H9 (cell line): Measurements from ENCODE around the gene KLHL41. TPM values are rescaled to one million over a fixed set of nuclear protein-coding genes. Genes with fewer than 3 reads are reported as not detected.
"Not testable (repeated sequence)": the region's sequence is repeated elsewhere in the genome, so short reads cannot be mapped to it uniquely, and the experiment has no call there.

Source experiments
- DNase-seq: peaks from one replicate; pipeline ENCODE4 v3.0.0-alpha.2; 2017
- H2AFZ ChIP-seq: one replicate; pipeline ENCODE4 v1.6.1; 2013; ENCODE audit warnings: mild to moderate bottlenecking, low read length, control low read depth, moderate library complexity
- H2AK5ac ChIP-seq: 2 replicates; pipeline ENCODE4 v1.6.1; 2013; ENCODE audit warnings: low read length, control low read depth, mixed read lengths; ENCODE audit not compliant: insufficient read length
- H2BK120ac ChIP-seq: one replicate; pipeline ENCODE4 v1.6.1; 2013; ENCODE audit warnings: low read depth, mild to moderate bottlenecking, low read length, control low read depth, inconsistent platforms; ENCODE audit not compliant: poor library complexity, severe bottlenecking
- H2BK12ac ChIP-seq: 2 replicates; pipeline ENCODE4 v1.6.1; 2013; ENCODE audit warnings: low read length, control low read depth, mixed read lengths, low read depth; ENCODE audit not compliant: insufficient read length
- H2BK15ac ChIP-seq: 2 replicates; pipeline ENCODE4 v1.6.1; 2013; ENCODE audit warnings: low read depth, low read length, control low read depth
- H2BK20ac ChIP-seq: one replicate; pipeline ENCODE4 v1.6.1; 2013; ENCODE audit warnings: low read depth, mild to moderate bottlenecking, low read length, control low read depth, inconsistent platforms; ENCODE audit not compliant: poor library complexity, severe bottlenecking
- H2BK5ac ChIP-seq: 2 replicates; pipeline ENCODE4 v1.6.1; 2013; ENCODE audit warnings: low read length, control low read depth, mixed read lengths; ENCODE audit not compliant: insufficient read length
- H3K14ac ChIP-seq: 2 replicates; pipeline ENCODE4 v1.6.1; 2013; ENCODE audit warnings: low read length, control low read depth; ENCODE audit not compliant: insufficient read depth
- H3K18ac ChIP-seq: 2 replicates; pipeline ENCODE4 v1.6.1; 2013; ENCODE audit warnings: low read depth, mild to moderate bottlenecking, mixed read lengths, low read length, control low read depth; ENCODE audit not compliant: insufficient read length
- H3K23ac ChIP-seq: 2 replicates; pipeline ENCODE4 v1.6.1; 2013; ENCODE audit warnings: low read length, control low read depth, mixed read lengths, low read depth; ENCODE audit not compliant: insufficient read length
- H3K23me2 ChIP-seq: 2 replicates; pipeline ENCODE4 v1.6.1; 2013; ENCODE audit warnings: low read depth, mild to moderate bottlenecking, mixed read lengths, low read length, control low read depth; ENCODE audit not compliant: insufficient read length, poor library complexity, severe bottlenecking
- H3K27ac ChIP-seq: 2 replicates; pipeline ENCODE4 v1.5.1; 2013; ENCODE audit warnings: low read length, control low read depth, mixed read lengths, low read depth; ENCODE audit not compliant: insufficient read length
- H3K27me3 ChIP-seq: 2 replicates; pipeline ENCODE4 v1.6.1; 2013; ENCODE audit warnings: low read length, control low read depth, inconsistent platforms; ENCODE audit not compliant: insufficient read depth
- H3K4ac ChIP-seq: 2 replicates; pipeline ENCODE4 v1.6.1; 2013; ENCODE audit warnings: low read depth, mild to moderate bottlenecking, control low read depth, inconsistent platforms, low read length, moderate library complexity
- H3K4me1 ChIP-seq: 2 replicates; pipeline ENCODE4 v1.6.1; 2013; ENCODE audit warnings: low read length, control low read depth, inconsistent platforms; ENCODE audit not compliant: insufficient read depth
- H3K4me2 ChIP-seq: 2 replicates; pipeline ENCODE4 v1.6.1; 2013; ENCODE audit warnings: low read length, control low read depth, mixed read lengths; ENCODE audit not compliant: insufficient read length, insufficient read depth
- H3K56ac ChIP-seq: 2 replicates; pipeline ENCODE4 v1.6.1; 2013; ENCODE audit warnings: low read depth, mild to moderate bottlenecking, mixed read lengths, low read length, control low read depth; ENCODE audit not compliant: insufficient read length
- H3K79me1 ChIP-seq: 2 replicates; pipeline ENCODE4 v1.6.1; 2013; ENCODE audit warnings: low read depth, mild to moderate bottlenecking, moderate library complexity, low read length, control low read depth, inconsistent platforms; ENCODE audit not compliant: insufficient read depth, poor library complexity, severe bottlenecking
- H3K79me2 ChIP-seq: 2 replicates; pipeline ENCODE4 v1.6.1; 2013; ENCODE audit warnings: low read length, control low read depth, inconsistent platforms; ENCODE audit not compliant: insufficient read depth
- H3K9ac ChIP-seq: 2 replicates; pipeline ENCODE4 v1.6.1; 2013; ENCODE audit warnings: low read length, control low read depth, mixed read lengths; ENCODE audit not compliant: insufficient read length; ENCODE audit errors: extremely low read depth
- H3K9me3 ChIP-seq: one replicate; pipeline ENCODE4 v1.6.1; 2013; ENCODE audit warnings: low read depth, low read length, inconsistent platforms; ENCODE audit not compliant: control insufficient read depth
- H3T11ph ChIP-seq: one replicate; pipeline ENCODE4 v1.6.1; 2013; ENCODE audit warnings: mild to moderate bottlenecking, low read length, control low read depth, inconsistent platforms
- H4K20me1 ChIP-seq: one replicate; pipeline ENCODE4 v1.6.1; 2013; ENCODE audit not compliant: control insufficient read depth, insufficient read length, insufficient read depth
- H4K5ac ChIP-seq: 2 replicates; pipeline ENCODE4 v1.6.1; 2013; ENCODE audit warnings: low read depth, mild to moderate bottlenecking, mixed read lengths, low read length, control low read depth; ENCODE audit not compliant: insufficient read length
- H4K8ac ChIP-seq: replicated peaks from 2 replicates; pipeline ENCODE4 v1.6.1; 2013; ENCODE audit warnings: low read length, control low read depth, mixed read lengths, low read depth; ENCODE audit not compliant: insufficient read length
- H4K91ac ChIP-seq: 2 replicates; pipeline ENCODE4 v1.6.1; 2013; ENCODE audit warnings: low read depth, mild to moderate bottlenecking, moderate library complexity, mixed read lengths, low read length, control low read depth; ENCODE audit not compliant: insufficient read length
- H3K27ac Mint-ChIP-seq, 3 experiments: 2 replicates in 2 of 3; 3 replicates in 1 of 3; pipeline ENCODE4 v1.8.0; 2020 to 2021; ENCODE audit warnings: mixed read lengths in 3 of 3, mild to moderate bottlenecking in 1 of 3, moderate library complexity in 1 of 3
- H3K27me3 Mint-ChIP-seq: 2 replicates; pipeline ENCODE4 v1.8.0; 2021; ENCODE audit warnings: low read depth, mild to moderate bottlenecking, moderate library complexity, mixed read lengths
- H3K36me3 Mint-ChIP-seq, 3 experiments: 2 replicates in 2 of 3; 3 replicates in 1 of 3; pipeline ENCODE4 v1.8.0; 2020 to 2021; ENCODE audit warnings: low read depth in 3 of 3, mixed read lengths in 3 of 3; ENCODE audit not compliant: insufficient read depth in 1 of 3
- H3K4me1 Mint-ChIP-seq, 2 experiments: 2 replicates each; pipeline ENCODE4 v1.8.0; 2020; ENCODE audit warnings: mixed read lengths in 2 of 2
- H3K4me3 Mint-ChIP-seq, 2 experiments: 2 replicates in 1 of 2; 3 replicates in 1 of 2; pipeline ENCODE4 v1.8.0; 2020 to 2021; ENCODE audit warnings: mild to moderate bottlenecking in 2 of 2, mixed read lengths in 2 of 2, moderate library complexity in 1 of 2
- H3K9me3 Mint-ChIP-seq, 2 experiments: 2 replicates in 1 of 2; 3 replicates in 1 of 2; pipeline ENCODE4 v1.8.0; 2020; ENCODE audit warnings: mild to moderate bottlenecking in 2 of 2, mixed read lengths in 2 of 2, moderate library complexity in 1 of 2
- WGBS: extraction: QIAGEN DNeasy Blood & Tissue Kit; methylation state at CpG from one replicate; pipeline ENCODE4 v1.1.7; 2013; ENCODE audit warnings: missing lambda C conversion rate, low lambda C conversion rate, mixed read lengths; ENCODE audit not compliant: insufficient read length; ENCODE audit errors: extremely low coverage; 5-methylcytosine and 5-hydroxymethylcytosine counted together
- total RNA-seq: library from RNA; stranded (reverse); gene quantifications from 2 replicates; pipeline ENCODE4 v1.2.1, GENCODE V29; 2021
- TF ChIP-seq, protein P1 (sequence below): fragments of 200-600 bp; sonication (generic); conservative IDR thresholded peaks from 3 replicates; pipeline ENCODE4 v1.8.0; 2021; ENCODE audit warnings: antibody characterized with exemption, mild to moderate bottlenecking

KLHL41 gene
- total RNA-seq, 1 experiment from 2014 or later: not detected

DNA sequence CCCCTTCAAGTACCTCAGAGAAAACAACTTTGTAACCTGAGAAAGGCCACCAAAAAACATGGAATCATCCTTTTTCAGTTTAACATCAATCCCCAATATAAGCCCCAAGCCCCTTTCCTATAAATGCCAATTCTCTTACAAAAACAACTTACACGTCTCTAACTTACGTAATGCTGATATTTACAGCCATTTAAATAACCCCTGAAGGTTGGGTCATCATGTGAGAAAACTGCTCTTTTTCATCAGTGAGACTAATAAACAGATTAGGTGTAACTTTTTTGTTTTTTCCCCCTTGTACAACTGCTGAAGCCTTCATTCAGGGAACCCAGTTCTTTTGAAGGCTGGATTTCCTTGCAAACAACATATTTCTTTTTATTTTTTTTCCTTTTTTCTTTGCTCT, 60.4 kb downstream of the KLHL41 start:
- no peak for DNase-seq
- Histone ChIP-seq H3K14ac (no peak overlapping the region), H3T11ph (no peak overlapping the region), H2AFZ (no peak overlapping the region), H2BK120ac (no peak overlapping the region), H3K56ac (no peak overlapping the region), H2BK15ac (no peak overlapping the region), H3K4ac (no peak overlapping the region), H3K4me1 (no peaks in the 10 kb centered on the region), H3K23me2 (no peaks in the 10 kb centered on the region), H4K20me1 (no peaks in the 10 kb centered on the region), H2BK20ac (no peak overlapping the region), H4K8ac (no peak overlapping the region), H2AK5ac (no peak overlapping the region), H3K9me3 (no peaks in the 10 kb centered on the region), H3K23ac (no peak overlapping the region), H3K9ac (no peak overlapping the region), H4K91ac (no peak overlapping the region), H3K4me2 (no peak overlapping the region), H3K79me2 (peaks cover 2% of the 10 kb centered on the region; the same call in 1 of the 2 replicates), H3K79me1 (no peaks in the 10 kb centered on the region), H3K27me3 (no peaks in the 10 kb centered on the region), H2BK5ac (no peak overlapping the region), H4K5ac (no peak overlapping the region), H3K18ac (no peak overlapping the region), H2BK12ac (no peak overlapping the region), H3K27ac (no peak overlapping the region)
- peak overlapping the region in 1 of 3 experiments; percentile 50; a peak in 1 of 7 replicates for H3K27ac Mint-ChIP-seq
- 100% methylated on average over 2 of the region's 2 CpGs for WGBS
- H3K27me3 Mint-ChIP-seq: peaks cover 3% of the 10 kb centered on the region; the same call in 1 of the 2 replicates
- peaks cover 6 to 8% of the 10 kb centered on the region in 2 experiments for H3K4me1 Mint-ChIP-seq
- peaks cover 0 to 4% of the 10 kb centered on the region in 2 experiments; a peak in 3 of 5 replicates for H3K9me3 Mint-ChIP-seq
- TF ChIP-seq, protein P1, sequence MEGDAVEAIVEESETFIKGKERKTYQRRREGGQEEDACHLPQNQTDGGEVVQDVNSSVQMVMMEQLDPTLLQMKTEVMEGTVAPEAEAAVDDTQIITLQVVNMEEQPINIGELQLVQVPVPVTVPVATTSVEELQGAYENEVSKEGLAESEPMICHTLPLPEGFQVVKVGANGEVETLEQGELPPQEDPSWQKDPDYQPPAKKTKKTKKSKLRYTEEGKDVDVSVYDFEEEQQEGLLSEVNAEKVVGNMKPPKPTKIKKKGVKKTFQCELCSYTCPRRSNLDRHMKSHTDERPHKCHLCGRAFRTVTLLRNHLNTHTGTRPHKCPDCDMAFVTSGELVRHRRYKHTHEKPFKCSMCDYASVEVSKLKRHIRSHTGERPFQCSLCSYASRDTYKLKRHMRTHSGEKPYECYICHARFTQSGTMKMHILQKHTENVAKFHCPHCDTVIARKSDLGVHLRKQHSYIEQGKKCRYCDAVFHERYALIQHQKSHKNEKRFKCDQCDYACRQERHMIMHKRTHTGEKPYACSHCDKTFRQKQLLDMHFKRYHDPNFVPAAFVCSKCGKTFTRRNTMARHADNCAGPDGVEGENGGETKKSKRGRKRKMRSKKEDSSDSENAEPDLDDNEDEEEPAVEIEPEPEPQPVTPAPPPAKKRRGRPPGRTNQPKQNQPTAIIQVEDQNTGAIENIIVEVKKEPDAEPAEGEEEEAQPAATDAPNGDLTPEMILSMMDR: no peak
- H3K4me3 Mint-ChIP-seq: no peak overlapping the region
- H3K36me3 Mint-ChIP-seq: peaks cover 12 to 26% (median 18%) of the 10 kb centered on the region in 3 experiments; a peak in 6 of 7 replicates

DNA sequence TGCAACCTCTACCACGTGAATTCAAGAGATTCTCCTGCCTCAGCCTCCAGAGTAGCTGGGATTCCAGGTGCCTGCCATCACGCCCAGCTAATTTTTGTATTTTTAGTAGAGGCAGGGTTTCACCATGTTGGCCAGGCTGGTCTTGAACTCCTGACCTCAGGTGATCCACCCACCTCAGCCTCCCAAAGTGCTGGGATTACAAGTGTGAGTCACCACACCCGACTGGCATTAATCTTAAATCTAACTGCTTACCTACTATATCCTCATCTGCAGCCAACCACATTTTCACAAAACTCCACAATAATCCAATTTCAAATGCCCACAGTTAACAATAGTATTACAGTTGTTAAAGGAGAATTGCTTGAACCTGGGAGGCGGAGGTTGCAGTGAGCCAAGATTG, 61.2 kb downstream of the KLHL41 start:
- H3K23ac ChIP-seq, H2BK5ac ChIP-seq, H3K4me1 ChIP-seq, H2BK20ac ChIP-seq, H4K20me1 ChIP-seq, H3K56ac ChIP-seq, H2BK15ac ChIP-seq, H3K9me3 ChIP-seq, H3K79me1 ChIP-seq, H3K79me2 ChIP-seq, H4K91ac ChIP-seq, H2AFZ ChIP-seq, H3K27ac ChIP-seq, H3K14ac ChIP-seq, H3K4ac ChIP-seq, DNase-seq, H3K9me3 Mint-ChIP-seq, H3K27me3 Mint-ChIP-seq, H3K18ac ChIP-seq, H3K23me2 ChIP-seq, H3K27me3 ChIP-seq, H4K8ac ChIP-seq, H4K5ac ChIP-seq, H3K9ac ChIP-seq, H2AK5ac ChIP-seq, H3K4me1 Mint-ChIP-seq, H2BK120ac ChIP-seq, H2BK12ac ChIP-seq, H3K4me2 ChIP-seq, H3T11ph ChIP-seq: not testable (repeated sequence)
- H3K4me3 Mint-ChIP-seq: peak overlapping the region in 1 of 2 experiments; percentile 13; a peak in 2 of 5 replicates
- H3K27ac Mint-ChIP-seq: peak overlapping the region in 2 of 3 experiments; percentile 37 to 60; a peak in 1 of 7 replicates
- no CpG with 5 or more reads among the region's 4 CpGs for WGBS
- H3K36me3 Mint-ChIP-seq: peaks cover 6 to 21% (median 13%) of the 10 kb centered on the region in 3 experiments; a peak in 6 of 7 replicates
